K562 (cell line): Measurements from ENCODE around the gene ADAMTSL2. TPM values are rescaled to one million over a fixed set of nuclear protein-coding genes. Genes with fewer than 3 reads are reported as not detected.

Experiments used
- ATAC-seq: fragments of 200-7000 bp; cut with Tn5 transposase; 3 replicates; pipeline ENCODE4 v1.9.1; 2020; ENCODE audit warnings: moderate library complexity
- BruUV-seq: library from RNA; stranded (reverse); fragments of 400-500 nt; replicated peaks from 2 replicates; lab custom pipeline; 2021; lab: Mats Ljungman, UMichigan
- CTCF ChIA-PET: fragments of 300-600 bp; formaldehyde crosslinking; extraction: SDS; loops from one replicate; lab custom pipeline; 2021; ENCODE audit warnings: low intra/inter-chr PET ratio; lab: Yijun Ruan, JAX
- POLR2A ChIA-PET: fragments of 300-600, 350-650 bp; sonication (Branson Sonifier 250); formaldehyde crosslinking; extraction: SDS; loops from one replicate; lab custom pipeline; 2021; ENCODE audit warnings: antibody characterized with exemption, inconsistent platforms; lab: Yijun Ruan, JAX
- DNase-seq, 4 experiments: peaks; one replicate each; pipeline versions ENCODE4 v3.0.0 to v3.0.0-alpha.2; 2011 to 2018; ENCODE audit warnings: low spot score in 3 of 4, mixed read lengths in 3 of 4; ENCODE audit errors: extremely low read depth in 1 of 4
- FAIRE-seq: peaks from 2 replicates; lab custom pipeline; 2011; peaks lifted over from hg19 to GRCh38; lab: Jason Lieb, UNC
- H2AFZ ChIP-seq: 2 replicates; pipeline ENCODE4 v1.6.0; 2011; ENCODE audit warnings: low read depth, low read length, control low read depth, inconsistent platforms
- H3K27ac ChIP-seq: fragments of 200-600 bp; 3 replicates; pipeline ENCODE4 v1.8.0; 2011; ENCODE audit warnings: low read depth, mild to moderate bottlenecking, control low read depth, inconsistent platforms, low read length, moderate library complexity, mixed read lengths; ENCODE audit errors: extremely low read depth
- H3K27me3 ChIP-seq, 2 experiments: fragments of 300-600 bp in 1 of 2; 2 replicates in 1 of 2; 3 replicates in 1 of 2; pipeline versions ENCODE4 v1.6.0 to v1.8.0; 2011; ENCODE audit warnings: inconsistent platforms in 2 of 2, low read length in 2 of 2, mild to moderate bottlenecking in 1 of 2, mixed read lengths in 1 of 2, moderate library complexity in 1 of 2; ENCODE audit not compliant: control insufficient read depth in 2 of 2, insufficient read depth in 2 of 2
- H3K36me3 ChIP-seq: fragments of 300-600 bp; 3 replicates; pipeline ENCODE4 v1.8.0; 2011; ENCODE audit warnings: mild to moderate bottlenecking, low read length, inconsistent platforms; ENCODE audit not compliant: control insufficient read depth, insufficient read depth
- H3K4me1 ChIP-seq, 2 experiments: fragments of 200-600 bp in 1 of 2; replicated peaks in 1 of 2; 2 replicates in 1 of 2; 3 replicates in 1 of 2; pipeline versions ENCODE4 v1.5.1 to v1.8.0; 2011; ENCODE audit warnings: inconsistent platforms in 2 of 2, low read length in 2 of 2, mild to moderate bottlenecking in 1 of 2, mixed read lengths in 1 of 2, moderate library complexity in 1 of 2; ENCODE audit not compliant: control insufficient read depth in 2 of 2, insufficient read depth in 2 of 2
- H3K4me2 ChIP-seq: 2 replicates; pipeline ENCODE4 v1.6.1; 2011; ENCODE audit warnings: low read length, control low read depth, inconsistent platforms, mixed read lengths; ENCODE audit not compliant: insufficient read depth
- H3K4me3 ChIP-seq: fragments of 200-600 bp; sonication (generic), shearing (Covaris generic); 2 replicates; pipeline ENCODE4 v1.5.1; 2016; ENCODE audit warnings: control low read depth, inconsistent platforms
- H3K79me2 ChIP-seq: fragments of 200-600 bp; 3 replicates; pipeline ENCODE4 v1.8.0; 2011; ENCODE audit warnings: low read length, inconsistent platforms; ENCODE audit not compliant: control insufficient read depth, insufficient read depth
- H3K9ac ChIP-seq, 2 experiments: 2 replicates each; pipeline versions ENCODE4 v1.6.0 to v1.6.1; 2011; ENCODE audit warnings: low read depth in 2 of 2, low read length in 2 of 2, control low read depth in 1 of 2, inconsistent platforms in 1 of 2, mild to moderate bottlenecking in 1 of 2, mixed read lengths in 1 of 2; ENCODE audit not compliant: insufficient read depth in 1 of 2
- H3K9me1 ChIP-seq: one replicate; pipeline ENCODE4 v1.6.0; 2011; ENCODE audit warnings: inconsistent platforms, mild to moderate bottlenecking, low read length, moderate library complexity; ENCODE audit not compliant: control insufficient read depth, insufficient read depth
- H3K9me3 ChIP-seq: replicated peaks from 2 replicates; pipeline ENCODE4 v1.5.1; 2011; ENCODE audit warnings: low read depth, low read length, inconsistent platforms; ENCODE audit not compliant: control insufficient read depth, insufficient read depth
- H4K20me1 ChIP-seq: replicated peaks from 2 replicates; pipeline ENCODE4 v1.6.1; 2011; ENCODE audit warnings: low read length, inconsistent platforms, mixed read lengths; ENCODE audit not compliant: control insufficient read depth, insufficient read depth
- ATF2 ChIP-seq: sonication (generic); formaldehyde crosslinking; IDR thresholded peaks from 2 replicates; pipeline ENCODE4 v1.8.1; 2022; ENCODE audit warnings: missing genetic modification reagents
- FOSL1 ChIP-seq: fragments of 200-800 bp; sonication (Bioruptor generic); conservative IDR thresholded peaks from 2 replicates; pipeline ENCODE4 v1.6.1; 2016; ENCODE audit warnings: missing genetic modification characterization, missing compliant biosample characterization
- HCFC1 ChIP-seq: IDR thresholded peaks from 2 replicates; pipeline ENCODE4 v1.6.1; 2012; ENCODE audit warnings: low read depth, low read length, improper control_type of control experiment
- LCOR ChIP-seq: sonication (generic); formaldehyde crosslinking; IDR thresholded peaks from 2 replicates; pipeline ENCODE4 v1.8.0; 2022; ENCODE audit warnings: mild to moderate bottlenecking, missing genetic modification reagents
- MAX ChIP-seq: sonication (generic); formaldehyde crosslinking; IDR thresholded peaks from 2 replicates; pipeline ENCODE4 v1.9.0; 2022; ENCODE audit warnings: mild to moderate bottlenecking, missing genetic modification reagents
- NFXL1 ChIP-seq: fragments of 450-650 bp; formaldehyde crosslinking; IDR thresholded peaks from 2 replicates; pipeline ENCODE4 v1.4.0; 2021; ENCODE audit warnings: mild to moderate bottlenecking
- RB1 ChIP-seq: fragments of 450-650 bp; IDR thresholded peaks from 2 replicates; pipeline ENCODE4 v1.6.1; 2017; ENCODE audit warnings: low read depth, mild to moderate bottlenecking
- RNF2 ChIP-seq: sonication (generic); IDR thresholded peaks from 2 replicates; pipeline ENCODE4 v1.6.1; 2016
- SMAD4 ChIP-seq: fragments of 250-450 bp; sonication (Bioruptor Pico); conservative IDR thresholded peaks from 2 replicates; pipeline ENCODE4 v1.8.0; 2021; ENCODE audit warnings: inconsistent platforms, mild to moderate bottlenecking, moderate library complexity
- SMARCE1 ChIP-seq: fragments of 450-650 bp; IDR thresholded peaks from 2 replicates; pipeline ENCODE4 v1.7.1; 2016; ENCODE audit warnings: mild to moderate bottlenecking
- TEAD4 ChIP-seq, 2 experiments: sonication (generic) in 1 of 2; formaldehyde crosslinking in 1 of 2; IDR thresholded peaks; 2 replicates each; pipeline versions ENCODE4 v1.6.1 to v1.8.0; 2012 to 2022; ENCODE audit warnings: borderline replicate concordance in 1 of 2, inconsistent platforms in 1 of 2, low read length in 1 of 2, mild to moderate bottlenecking in 1 of 2, missing genetic modification reagents in 1 of 2
- ZBTB34 ChIP-seq: fragments of 250-450 bp; sonication (Bioruptor Pico); IDR thresholded peaks from 2 replicates; pipeline ENCODE4 v1.8.0; 2021; ENCODE audit warnings: mild to moderate bottlenecking, moderate library complexity
- ZBTB7A ChIP-seq: IDR thresholded peaks from 2 replicates; pipeline ENCODE4 v1.6.1; 2011; ENCODE audit warnings: low read depth, mild to moderate bottlenecking, low read length, moderate library complexity, borderline replicate concordance; ENCODE audit not compliant: control insufficient read depth
- ZNF174 ChIP-seq: fragments of 250-450 bp; sonication (Bioruptor Pico); IDR thresholded peaks from 2 replicates; pipeline ENCODE4 v1.4.0; 2020; ENCODE audit warnings: mild to moderate bottlenecking
- WGBS: fragments of 100-300 bp; shearing (Covaris generic); methylation state at CpG from one replicate; pipeline ENCODE4 v1.1.6; 2016; ENCODE audit warnings: low coverage, mixed read lengths; ENCODE audit not compliant: insufficient coverage; ENCODE audit errors: missing lambda C conversion rate; 5-methylcytosine and 5-hydroxymethylcytosine counted together
- in situ Hi-C: fragments of 300-500 bp; cut with MboI; formaldehyde crosslinking; loops from 4 replicates; pipeline ENCODE4 v1.15.0; 2018; ENCODE audit warnings: inconsistent platforms, mixed read lengths
- intact Hi-C: fragments of 100-400 bp; cut with micrococcal nuclease; formaldehyde crosslinking; loops from 2 replicates; pipeline ENCODE4 v1.14.2; 2022
- polyA plus RNA-seq, 8 experiments: library from polyadenylated mRNA; depleted of rRNA in 4 of 8; stranded (reverse) in 5 of 8; unstranded in 3 of 8; fragments of >200 nt; fragmentation: Nextera tagmentation in 2 of 8; fragmentation: Illumina TruSeq in 1 of 8; extraction: Ambion mirVana in 2 of 8; extraction: Trizol in 1 of 8; gene quantifications; 2 replicates each; pipeline versions ENCODE4 v1.2.1 to v1.2.3, GENCODE V29; 2011 to 2014; ENCODE audit warnings: inconsistent platforms in 1 of 8, missing spikeins in 1 of 8
- total RNA-seq, 7 experiments: library from RNA; depleted of rRNA in 6 of 7; stranded (reverse); fragments of >200 nt in 6 of 7; fragmentation: Illumina TruSeq in 2 of 7; extraction: Trizol in 2 of 7; gene quantifications; 2 replicates each; pipeline versions ENCODE4 v1.2.1 to v1.2.3, GENCODE V29; 2011 to 2021; ENCODE audit warnings: low replicate concordance in 1 of 7

The ADAMTSL2 gene
- total and polyA plus RNA-seq, 9 of the 15 experiments (the other 6 are each of a cell fraction or from before 2014, with no cell fraction given) = 0.04 TPM; not detected in 8

- peak; percentile 64; the same call in 1 of the 2 replicates for TF ChIP-seq RNF2
- TF ChIP-seq SMAD4 (CRISPR knock-in tag) = peak; percentile 81
- peak; percentile 70 for TF ChIP-seq SMARCE1
- TF ChIP-seq ZBTB34 = no peak
- TF ChIP-seq LCOR (CRISPR knock-in tag) = 0 out of 2 replicates have a peak, but pooled peaks have one; percentile 36
- peak; percentile 77 for TF ChIP-seq TEAD4 (IDR thresholded peaks at IDR 0.05; ENCODE audit: low read length)
- no peak for TF ChIP-seq TEAD4 (CRISPR knock-in tag; IDR thresholded peaks at IDR 0.05; ENCODE audit: borderline replicate concordance)
- peak; percentile 71; the same call in 1 of the 2 replicates for TF ChIP-seq ZBTB7A
Measured at GRCh38 chr9:133505901-133506652, 28.4 kb upstream of the ADAMTSL2 start (continued).

- intact Hi-C loops = no loop called here
- ChIA-PET POLR2A (interaction anchor here (0.6 to 1.5 kb wide), 3 partner anchors 11 to 23 kb away, joined by 3 to 9 read pairs (median 5); partner anchors contain the start of gene MYMK), CTCF (no interaction called here)
- in situ Hi-C loops = no loop called here
- WGBS = 32% methylated on average over 18 of the region's 18 CpGs
- Histone ChIP-seq H4K20me1 (peaks cover 4% of the 10 kb centered on the region; the same call in 1 of the 2 replicates), H3K4me3 (no peak overlapping the region), H3K9me1 (no peaks in the 10 kb centered on the region), H3K9me3 (no peaks in the 10 kb centered on the region; the same call in 1 of the 2 replicates), H3K79me2 (no peaks in the 10 kb centered on the region), H3K4me2 (no peak overlapping the region), H3K9ac (peak overlapping the region in 1 of 2 experiments; percentile 62; a peak in 2 of 4 replicates), H3K36me3 (no peaks in the 10 kb centered on the region), H3K4me1 (peaks cover 21 to 30% of the 10 kb centered on the region in 2 experiments), H2AFZ (no peak overlapping the region), H3K27me3 (peaks cover 3 to 21% of the 10 kb centered on the region in 2 experiments; a peak in 3 of 5 replicates), H3K27ac (no peak overlapping the region)
- FAIRE-seq (peak; percentile 83), ATAC-seq (peak; percentile 82; the same call in 2 of the 3 replicates), DNase-seq (peak in 1 of 4 experiments; percentile 69)
- BruUV-seq = no TSS peak
- TF ChIP-seq RB1 (no peak), MAX (CRISPR knock-in tag) (peak; percentile 59), SMARCE1 (no peak), HCFC1 (no peak), ATF2 (CRISPR knock-in tag) (no peak), FOSL1 (tag) (peak; percentile 78), ZNF174 (CRISPR knock-in tag) (no peak), NFXL1 (no peak)
Measured at GRCh38 chr9:133506653-133507038, 27.9 kb upstream of the ADAMTSL2 start.
